GM23248 (cell line): Measurements from ENCODE around the gene DUXA.

Experiments used
- EZH2 ChIP-seq: fragments of 200-600 bp; sonication (generic); IDR thresholded peaks from 2 replicates; pipeline ENCODE4 v1.6.1; 2018; ENCODE audit warnings: antibody characterized with exemption, mild to moderate bottlenecking; ENCODE audit not compliant: insufficient read depth, poor library complexity, severe bottlenecking
- EZH2phosphoT487 ChIP-seq: fragments of 200-600 bp; sonication (generic); IDR thresholded peaks from 2 replicates; pipeline ENCODE4 v1.6.1; 2018; ENCODE audit warnings: antibody characterized with exemption, moderate library complexity, mild to moderate bottlenecking, low read depth; ENCODE audit not compliant: insufficient read depth

- TF ChIP-seq EZH2phosphoT487 (no peak), EZH2 (no peak)
Observed at GRCh38 chr19:57141699-57142098, 25.6 kb downstream of the DUXA start.
